Activated CD4-positive, alpha-beta T cell treated with anti-CD3 and anti-CD28 coated beads, Interleukin-2, Interleukin-4, amounts not matched to agents 100 ng/mL and 50 ng/mL, durations not matched to agents 16 hours and 8 hours (primary cell): ENCODE measurements around the gene MAP3K4.

Experiments
- DNase-seq: peaks from one replicate; pipeline ENCODE4 v3.0.0-alpha.2; 2020; ENCODE audit warnings: low spot score

The MAP3K4 gene

DNA sequence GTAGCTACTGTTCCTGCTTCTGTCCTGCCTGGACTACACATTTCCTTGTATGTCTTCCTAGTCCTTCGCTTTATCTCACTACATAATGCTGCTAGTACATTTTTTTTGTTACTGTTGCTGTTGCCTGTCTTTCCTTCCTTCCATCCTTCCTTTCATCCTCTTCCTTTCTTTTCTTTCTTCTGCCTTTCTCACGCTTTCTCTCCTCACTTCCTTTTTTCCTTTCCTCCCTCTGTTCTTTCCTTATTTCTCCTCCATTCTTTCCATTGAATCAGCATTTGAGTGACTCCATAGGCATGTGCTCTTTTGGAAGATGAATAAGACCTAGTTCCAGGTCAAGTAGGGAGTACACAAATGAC is 46.3 kb downstream of the MAP3K4 start:
- no peak for DNase-seq

DNA sequence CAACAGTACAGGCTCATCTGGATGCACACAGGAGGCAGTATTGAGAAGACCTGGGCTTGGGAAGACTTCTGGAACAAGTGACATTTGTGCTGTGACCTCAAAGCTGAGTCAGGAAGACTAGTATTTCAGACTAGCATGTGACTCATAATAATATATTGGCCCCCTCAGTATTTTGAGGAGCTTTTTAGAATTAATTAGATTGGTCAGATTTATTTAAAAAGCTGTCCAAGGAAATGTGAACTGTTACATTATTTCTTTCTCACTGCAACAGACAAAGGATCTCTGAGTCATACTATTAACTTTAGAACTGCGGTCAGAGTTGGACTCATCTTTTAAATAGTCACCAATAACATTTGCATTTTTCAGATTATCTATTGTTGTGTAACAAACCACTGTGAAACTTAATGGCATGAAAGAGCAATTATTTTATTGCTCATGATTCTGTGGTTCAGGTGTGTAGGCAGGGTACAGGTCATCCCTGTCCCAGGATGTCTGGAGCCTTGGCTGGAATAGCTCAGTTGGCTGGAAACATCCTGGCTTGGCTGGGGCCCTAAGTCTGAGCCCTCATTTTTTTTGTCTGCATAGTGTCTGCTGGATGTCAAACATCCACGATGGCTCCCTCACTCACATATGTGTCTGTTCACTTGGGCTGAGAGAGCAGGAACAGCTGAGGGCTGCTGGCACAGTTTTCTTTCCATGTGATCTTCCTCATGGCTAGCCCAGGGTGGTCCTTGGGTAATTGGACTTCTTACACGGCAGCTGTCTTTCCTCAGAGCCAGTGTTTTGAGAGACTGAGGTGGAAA is 46.9 kb downstream of the MAP3K4 start:
- peak; percentile 28 for DNase-seq

DNA sequence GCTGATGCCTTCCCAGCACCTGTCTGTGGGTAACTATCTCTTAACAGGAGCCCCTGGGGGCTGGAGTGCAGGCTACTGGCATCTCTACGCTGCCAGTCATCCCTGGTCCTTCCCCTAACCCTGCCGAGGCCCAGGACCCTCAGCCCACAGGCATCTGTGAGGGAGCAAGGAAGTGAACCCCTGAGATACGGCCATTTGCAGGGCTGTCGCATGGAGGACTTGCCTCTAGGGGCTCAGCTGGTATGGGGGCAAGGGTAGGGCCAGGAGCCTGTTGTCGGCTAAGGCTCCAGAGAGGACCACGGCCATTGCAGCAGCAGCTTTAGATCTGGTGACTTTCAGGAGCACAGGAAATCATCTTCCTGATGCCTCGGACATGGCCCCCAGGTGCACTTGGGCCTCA is 49.7 kb downstream of the MAP3K4 start:
- DNase-seq = no peak

DNA sequence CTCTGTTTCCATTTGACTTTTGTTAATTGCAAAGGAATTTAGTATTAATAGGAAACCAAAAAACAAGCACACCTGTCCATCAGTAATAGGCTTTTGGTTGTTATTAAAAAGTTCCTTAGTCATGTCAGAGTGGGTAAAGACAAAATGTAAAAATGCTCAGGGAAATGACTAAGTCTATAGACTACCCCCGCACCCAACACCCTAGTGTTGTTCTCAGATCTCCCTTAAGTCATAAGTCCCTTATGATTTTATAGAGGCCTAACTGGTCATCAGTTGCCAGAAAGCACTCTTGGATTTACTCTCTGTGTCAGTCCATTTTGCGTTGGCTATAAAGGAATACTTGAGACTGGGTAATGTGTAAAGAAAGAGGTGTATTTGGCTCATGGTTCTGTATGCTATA is 52.8 kb downstream of the MAP3K4 start:
- DNase-seq = no peak

DNA sequence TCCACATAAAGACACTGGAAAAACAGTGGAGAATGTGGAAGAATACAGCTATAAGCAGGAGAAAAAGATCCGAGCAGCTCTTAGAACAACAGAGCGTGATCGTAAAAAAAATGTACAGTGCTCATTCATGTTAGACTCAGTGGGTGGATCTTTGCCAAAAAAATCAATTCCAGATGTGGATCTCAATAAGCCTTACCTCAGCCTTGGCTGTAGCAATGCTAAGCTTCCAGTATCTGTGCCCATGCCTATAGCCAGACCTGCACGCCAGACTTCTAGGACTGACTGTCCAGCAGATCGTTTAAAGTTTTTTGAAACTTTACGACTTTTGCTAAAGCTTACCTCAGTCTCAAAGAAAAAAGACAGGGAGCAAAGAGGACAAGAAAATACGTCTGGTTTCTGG is 57.1 kb downstream of the MAP3K4 start:
- DNase-seq = no peak

DNA sequence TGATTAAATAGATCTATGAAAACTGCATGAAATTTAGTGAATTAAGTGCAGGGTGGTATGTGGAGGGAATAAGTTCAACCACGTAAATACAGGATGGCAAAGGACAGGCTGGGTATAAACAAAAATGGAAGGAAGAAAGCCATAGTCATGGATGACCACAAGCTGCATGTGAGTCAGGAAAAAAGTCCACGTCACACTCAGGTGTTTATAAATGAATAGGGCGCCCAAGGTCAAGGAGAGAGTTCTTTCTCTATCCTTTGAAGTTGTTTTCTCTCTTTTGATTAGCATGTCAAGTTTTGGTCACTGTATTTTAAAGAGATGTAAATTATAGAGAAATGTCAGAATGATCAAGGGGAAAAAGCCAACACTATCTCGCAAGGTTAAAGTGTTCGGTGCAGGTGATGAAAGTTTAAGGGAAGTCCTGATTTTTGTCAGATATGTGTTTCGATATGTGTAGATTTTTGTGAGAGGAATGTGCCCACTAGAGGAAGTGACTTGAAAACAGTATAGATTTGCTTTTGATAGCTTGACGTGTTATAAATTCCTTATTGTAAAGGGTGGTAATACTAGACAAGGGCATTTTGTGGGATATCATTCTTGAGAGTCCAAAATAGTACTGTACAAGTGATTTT is 58.7 kb downstream of the MAP3K4 start:
- peak; percentile 45 for DNase-seq

DNA sequence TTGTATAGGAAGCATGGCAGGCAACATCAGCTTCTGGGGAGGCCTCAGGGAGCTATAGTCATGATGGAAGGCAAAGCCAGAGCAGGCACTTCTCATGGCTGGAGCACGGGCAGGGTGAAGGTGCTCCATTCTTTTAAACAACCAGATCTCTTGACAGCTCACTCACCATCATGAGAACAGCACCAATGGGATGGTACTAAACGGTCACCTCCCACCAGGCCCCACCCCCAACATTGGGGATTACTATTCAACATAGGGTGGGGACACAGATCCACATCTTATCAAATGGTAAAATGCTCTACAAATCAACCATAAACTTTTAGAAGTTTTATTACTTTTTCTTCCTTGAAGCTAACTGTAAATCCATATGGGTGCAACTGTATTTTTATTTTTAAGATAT is 61.5 kb downstream of the MAP3K4 start:
- DNase-seq = no peak

DNA sequence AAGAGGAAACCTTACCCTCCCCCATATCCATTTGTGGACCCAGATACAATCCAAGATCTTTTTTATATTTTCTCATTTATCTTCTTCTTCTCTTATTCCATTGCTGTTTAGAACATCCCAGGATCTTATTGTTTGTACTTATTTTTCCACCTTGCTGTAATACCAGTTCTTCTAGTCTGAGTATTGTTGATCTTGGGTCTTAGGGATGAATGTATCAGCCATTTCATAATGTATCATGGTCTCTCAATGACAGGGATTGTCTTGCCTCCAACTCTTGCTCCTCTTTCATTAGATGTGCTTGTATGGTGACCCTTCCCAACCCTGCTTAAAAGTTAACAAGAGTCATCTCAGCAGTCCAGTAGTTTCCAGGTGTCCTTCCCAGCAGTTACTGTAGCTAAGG is 63.3 kb downstream of the MAP3K4 start:
- no peak for DNase-seq

DNA sequence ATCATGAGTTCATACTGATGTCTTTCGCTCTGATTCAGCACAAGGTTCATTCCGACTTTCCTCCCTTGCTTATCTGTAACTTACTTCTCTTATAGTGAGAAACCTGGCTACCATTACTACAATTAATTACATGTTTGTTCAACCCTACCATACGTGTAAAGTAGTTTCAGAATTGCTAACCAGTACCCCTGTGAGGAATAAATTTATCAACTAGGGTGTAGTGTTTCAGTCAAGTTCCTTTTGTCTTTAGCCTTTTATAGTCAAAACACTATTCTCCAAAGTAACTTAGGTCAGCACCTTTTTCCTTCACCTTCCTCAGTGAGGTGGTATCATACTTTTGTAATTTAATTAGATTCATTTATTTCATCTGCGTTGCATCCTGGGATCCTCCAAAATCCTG is 64.9 kb downstream of the MAP3K4 start:
- no peak for DNase-seq

DNA sequence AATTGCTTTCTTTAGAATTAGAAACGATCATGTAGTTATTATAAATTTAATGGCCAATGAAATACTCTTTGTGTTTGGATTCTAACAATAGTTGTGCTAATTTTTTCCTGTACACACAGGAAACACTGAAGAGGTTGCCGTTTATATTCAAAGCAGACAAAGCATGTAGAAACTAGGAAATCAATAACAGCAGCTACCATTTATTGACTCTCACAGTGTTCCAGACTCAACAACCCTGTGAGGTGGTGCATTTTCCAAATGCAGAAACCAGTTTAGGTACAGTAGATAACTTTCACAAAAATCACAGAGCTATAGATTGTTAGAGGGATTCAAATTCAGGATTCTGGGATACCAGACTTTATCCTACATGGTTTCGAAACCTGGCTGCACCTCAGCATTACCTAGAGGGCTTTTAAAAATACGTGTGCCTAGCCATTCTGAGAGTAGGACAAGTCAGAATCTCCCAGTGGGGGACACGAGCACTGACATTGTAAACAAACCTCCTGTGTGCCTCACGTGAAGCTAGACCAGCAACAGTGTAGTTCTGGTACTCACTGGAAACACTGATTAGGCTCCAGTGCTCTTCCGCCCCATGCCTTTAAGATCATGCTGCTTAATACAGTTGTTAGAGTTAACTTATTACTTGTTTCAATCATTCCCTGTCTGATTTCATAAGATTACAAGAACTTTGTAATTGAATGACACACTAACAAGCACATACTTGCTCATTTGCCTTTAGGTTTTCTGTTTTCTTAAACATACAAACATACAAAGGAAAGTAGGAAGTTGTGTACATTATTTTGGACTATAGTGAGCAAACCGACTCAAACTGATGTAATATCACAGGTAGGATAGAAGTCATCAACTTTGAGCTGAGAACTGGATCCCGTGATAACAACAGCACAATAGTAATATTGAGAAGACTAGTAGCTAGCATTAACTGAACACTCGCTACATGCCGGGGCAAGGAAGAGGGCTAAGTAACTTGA is 65.8 kb downstream of the MAP3K4 start:
- DNase-seq = no peak

DNA sequence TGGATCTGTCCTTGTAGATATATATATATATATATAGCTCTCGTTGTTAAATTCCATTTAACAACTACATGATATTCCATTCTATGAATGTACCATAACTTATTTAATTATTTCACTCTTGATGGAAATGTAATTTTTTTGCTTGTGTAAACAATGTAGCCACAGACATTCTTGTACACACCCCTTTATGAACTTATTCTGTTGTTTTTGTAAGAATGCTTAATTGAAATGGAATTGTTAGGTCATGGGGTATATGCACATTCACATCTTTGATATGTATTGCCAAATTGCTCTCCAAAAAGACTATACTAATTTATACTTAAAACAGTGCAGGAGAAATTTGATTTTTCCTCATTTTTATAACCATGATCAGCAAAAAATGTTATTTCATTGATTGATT is 67.2 kb downstream of the MAP3K4 start:
- no peak for DNase-seq

DNA sequence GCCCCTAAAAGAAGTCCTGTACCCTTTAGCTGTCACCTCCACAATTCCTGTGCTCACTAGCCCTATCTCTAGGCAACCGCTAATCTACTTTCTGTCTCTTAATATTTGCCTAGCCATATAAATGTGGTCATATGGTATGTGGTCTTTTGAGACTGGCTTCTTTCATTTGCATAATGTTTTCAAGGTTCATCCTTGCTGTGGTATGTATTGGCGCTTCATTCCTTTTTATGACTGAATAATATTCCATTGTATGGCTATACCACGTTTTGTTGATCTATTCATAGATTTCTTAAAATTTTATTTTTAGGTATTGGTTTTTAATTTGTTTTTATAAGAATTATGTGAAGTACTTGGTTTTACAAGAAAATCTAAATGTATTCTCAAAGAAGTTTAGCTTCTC is 70.0 kb downstream of the MAP3K4 start:
- DNase-seq = no peak

DNA sequence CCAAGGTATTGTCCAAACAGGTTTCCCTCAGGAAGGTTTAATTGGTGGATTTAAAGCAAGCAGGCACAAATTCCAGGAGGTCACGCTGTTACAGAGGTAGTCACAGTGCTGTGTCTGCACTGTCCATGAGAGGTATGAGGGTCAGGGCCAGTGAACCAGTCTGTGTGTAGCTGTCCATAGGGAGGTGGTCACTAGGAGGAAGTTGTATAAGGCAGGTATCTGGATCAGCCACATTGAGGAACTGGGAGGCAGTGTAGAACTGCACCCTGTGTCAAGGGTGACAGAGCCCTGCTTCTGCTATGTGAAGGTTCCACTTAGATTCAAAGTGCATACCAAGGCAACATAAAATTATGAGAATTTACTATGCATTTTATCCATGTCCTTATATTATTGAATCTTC is 73.3 kb downstream of the MAP3K4 start:
- DNase-seq = no peak

DNA sequence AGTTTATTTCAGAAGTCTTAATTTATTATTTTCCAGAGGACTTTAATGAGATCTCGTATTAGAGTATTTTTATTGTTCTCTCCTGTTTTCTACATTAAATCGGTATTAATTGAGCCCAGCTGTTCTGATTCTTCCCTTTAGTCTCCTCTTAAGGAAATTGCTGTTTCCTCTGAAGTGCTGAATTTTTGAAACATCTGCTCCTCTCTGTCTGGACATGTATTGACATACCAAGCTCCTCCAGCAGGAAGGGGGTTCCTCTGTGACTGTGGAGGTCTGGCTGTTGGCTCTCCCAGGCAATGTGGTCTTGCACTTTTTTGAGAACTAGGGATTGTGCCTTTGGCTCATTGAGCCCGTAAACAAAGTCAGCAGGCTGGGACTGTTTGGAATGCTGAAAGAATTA is 74.9 kb downstream of the MAP3K4 start:
- no peak for DNase-seq

DNA sequence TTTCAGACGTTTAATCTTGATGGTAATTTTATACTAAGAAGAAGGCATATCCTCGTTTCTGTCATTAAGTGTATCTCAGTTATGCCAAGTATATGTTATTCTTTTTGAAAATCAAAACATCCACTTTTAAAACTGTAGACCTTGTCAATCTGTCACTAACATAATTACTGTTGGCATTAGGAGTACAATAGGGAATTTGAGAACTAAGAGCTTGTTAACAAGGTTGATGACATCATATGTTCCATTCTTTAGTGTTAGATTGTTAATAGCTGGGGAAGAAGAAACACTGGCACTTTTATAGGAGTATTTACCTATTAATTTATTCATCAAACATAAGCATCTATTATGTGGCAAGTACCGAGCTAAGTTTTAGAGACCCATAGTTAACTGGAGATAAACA is 76.2 kb downstream of the MAP3K4 start:
- DNase-seq = no peak

DNA sequence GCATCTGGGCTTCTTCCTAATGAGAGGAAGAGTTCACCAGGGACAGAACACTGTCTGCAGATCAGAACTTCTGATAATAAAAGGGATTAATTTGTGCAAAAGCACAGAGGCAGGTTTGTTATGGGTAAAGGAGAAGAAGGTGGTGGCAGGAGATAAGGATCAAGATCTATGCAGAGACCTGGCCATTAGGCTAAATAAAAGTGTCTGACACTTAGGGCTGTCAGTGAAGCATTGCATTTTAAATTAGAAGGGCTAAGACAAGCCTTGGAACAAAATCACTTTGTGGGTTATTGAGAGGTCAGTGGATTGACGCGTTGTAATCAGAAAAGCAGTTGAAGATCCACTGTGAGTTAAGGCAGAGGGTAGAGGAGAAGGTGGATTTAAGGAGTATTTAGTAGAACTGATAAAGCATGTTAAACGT is 76.8 kb downstream of the MAP3K4 start:
- DNase-seq = no peak

DNA sequence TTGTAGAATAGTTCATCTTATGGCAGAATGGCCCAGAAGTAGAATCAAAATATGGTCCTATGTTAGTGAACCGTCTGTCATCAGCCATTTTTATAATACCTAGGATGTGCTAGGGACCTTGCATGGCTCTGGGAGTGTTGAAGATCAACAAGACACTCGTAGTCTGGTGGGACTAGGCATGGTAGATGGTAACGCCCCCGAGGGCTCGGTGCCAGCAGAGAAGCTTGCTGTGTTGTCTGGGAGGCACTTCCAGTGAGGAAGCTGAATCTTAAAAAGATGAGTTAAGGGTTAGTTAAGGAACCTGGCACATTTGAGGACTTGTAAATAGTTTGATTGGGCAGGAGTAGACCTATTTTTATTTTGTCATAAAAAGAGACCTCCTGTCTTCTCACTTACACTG is 82.4 kb downstream of the MAP3K4 start:
- DNase-seq = no peak

DNA sequence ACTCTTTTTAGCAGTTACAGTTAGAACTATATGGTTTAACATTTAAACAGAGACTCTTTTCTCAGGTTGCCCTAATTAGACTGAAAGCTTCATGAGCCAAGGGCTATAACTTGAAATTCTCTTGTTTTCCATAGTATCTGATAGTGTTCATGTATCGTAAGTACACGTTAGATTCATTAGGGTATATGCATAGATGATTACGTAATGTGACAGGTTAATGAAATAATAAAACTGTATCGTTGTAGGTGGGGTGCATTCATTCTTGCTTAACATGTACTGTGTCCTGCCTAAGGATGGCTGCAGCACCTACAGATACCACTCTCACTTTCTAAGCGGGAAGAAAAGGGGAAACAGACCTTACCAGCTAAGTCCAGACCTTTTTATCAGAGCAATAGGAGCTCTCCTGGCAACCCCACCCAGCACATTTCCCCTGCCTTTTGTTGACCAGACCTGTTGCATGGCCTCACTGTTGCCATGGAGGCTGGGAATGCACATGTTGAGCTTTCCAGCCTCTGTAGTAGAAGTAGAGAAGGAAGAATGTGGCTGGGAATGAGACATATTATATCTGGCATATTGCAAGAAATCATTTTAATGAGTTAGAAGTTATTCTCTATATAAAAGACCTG is 83.0 kb downstream of the MAP3K4 start:
- DNase-seq = no peak

DNA sequence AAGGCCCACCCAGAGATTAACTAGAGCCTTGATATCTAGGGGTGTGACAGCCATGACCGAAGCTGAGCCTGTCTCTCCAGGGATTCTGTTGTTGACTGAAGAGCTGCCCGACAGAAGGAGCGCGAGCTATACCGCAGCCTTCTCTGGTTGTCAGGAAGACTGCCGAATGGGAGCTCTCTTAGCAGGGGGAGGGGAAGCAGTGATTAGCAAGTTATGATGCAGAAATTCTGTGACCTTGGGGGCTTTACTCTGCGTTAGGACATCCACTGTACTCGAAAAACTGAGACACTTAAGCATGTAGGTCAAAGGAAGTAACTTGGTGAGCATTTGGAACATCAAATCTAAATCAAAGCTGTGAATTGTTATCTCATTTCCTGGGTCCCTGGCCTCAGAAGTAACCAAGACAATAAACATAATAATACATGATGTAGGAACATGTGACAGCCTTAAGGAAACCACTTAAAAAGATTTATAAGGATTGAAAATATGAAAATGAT is 84.7 kb downstream of the MAP3K4 start:
- no peak for DNase-seq

DNA sequence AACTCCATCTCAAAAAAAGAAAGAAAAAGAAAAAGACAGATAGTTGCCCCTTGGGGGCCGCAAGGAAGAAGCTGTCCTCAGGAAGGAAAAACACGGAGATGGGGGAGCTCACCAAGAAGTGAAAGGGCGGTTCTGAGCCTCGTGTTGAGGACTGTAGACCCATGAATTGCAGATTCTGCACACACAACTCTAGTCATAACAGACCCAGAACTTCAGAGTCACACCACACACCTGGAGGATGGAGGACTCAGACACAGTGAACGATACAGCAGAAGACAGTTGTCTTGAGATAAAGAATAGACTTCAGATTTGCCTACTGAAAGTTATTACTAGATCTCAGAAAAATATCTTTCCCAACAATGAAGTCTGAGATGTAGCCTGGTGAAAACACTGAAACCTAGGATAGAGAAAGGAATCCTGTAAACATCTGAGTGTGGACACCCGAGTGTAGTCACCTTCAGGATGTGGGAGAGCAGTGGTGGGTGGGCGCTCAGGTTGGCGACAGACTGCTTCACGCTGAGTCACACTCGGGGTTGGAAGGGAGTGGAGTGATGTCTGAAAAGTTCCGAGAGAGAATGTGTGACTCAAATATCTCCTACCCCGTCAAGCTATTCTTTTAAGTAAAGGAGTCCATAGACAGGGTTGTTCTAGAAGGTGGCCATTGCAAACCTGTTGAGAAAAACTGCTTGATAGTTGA is 88.1 kb downstream of the MAP3K4 start:
- peak; percentile 74 for DNase-seq

DNA sequence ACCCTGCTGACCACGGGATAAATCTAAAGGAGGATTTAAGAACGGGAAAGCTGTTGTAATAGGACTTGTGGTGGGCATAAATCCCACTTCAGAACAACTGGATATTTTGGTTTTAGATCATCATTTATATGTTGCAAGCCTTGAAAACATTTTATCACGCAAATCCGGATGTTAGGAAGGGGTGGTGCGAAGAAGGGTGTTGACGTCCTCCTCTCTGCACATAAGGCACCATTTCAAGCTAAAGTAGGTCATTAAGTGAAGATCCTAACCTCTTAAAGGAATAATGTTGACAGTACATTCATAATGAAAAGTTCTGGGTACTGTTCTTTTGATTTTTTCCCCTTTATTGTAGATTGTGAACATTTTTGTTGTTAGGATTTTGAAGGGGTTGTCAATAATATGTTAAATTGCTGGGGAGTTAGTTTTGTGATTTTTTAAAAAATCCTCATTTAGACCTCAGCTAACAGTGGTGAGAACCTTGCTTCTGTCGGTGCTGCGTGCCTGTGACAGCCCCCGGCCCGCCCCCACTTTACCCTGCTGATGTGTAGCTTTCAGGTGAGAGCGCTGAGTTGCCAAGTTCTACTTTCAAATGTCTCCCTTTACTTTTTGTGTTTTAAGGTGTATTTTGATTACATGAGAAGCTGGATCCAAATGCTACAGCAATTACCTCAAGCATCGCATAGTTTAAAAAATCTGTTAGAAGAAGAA is 88.8 kb downstream of the MAP3K4 start:
- no peak for DNase-seq
